SKM-1 treated with dmso at 0.1 percent for 144 hours (cell line): ENCODE results near the gene KCND3.

Source experiments
- DNase-seq: peaks from one replicate; lab custom pipeline; 2025; ENCODE audit not compliant: unreplicated experiment; lab: John Stamatoyannopoulos, UW

Gene KCND3

DNA sequence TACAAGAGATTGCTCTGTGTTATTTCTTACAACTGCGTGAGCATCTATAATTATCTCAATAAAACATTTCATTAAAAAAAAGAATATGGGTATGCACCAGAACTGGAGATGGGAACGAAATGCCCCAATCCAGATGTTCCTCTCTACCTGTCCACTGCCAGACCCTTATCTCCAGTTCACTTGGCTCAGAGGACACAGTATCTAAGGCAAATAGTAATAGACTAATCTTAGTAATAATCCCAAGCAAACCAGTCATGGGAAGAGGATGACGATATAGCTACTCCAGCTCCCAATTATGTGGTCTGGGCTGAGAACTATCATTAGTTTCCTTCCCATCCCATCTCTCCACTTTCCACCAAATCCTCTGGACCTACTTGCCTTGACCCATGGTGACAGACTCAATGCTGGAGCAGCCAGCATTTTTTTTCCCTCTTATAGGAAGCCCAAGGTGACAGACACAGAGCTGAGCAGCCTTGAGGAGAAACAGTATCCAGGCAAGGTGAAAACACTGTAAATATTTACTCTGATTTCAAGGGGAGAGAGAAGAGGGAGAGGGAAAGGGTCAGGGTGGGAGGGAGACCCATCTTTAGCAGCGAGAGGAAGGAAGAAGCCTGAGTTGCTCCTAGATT, 205.1 kb downstream of the KCND3 start:
- DNase-seq, result no peak

DNA sequence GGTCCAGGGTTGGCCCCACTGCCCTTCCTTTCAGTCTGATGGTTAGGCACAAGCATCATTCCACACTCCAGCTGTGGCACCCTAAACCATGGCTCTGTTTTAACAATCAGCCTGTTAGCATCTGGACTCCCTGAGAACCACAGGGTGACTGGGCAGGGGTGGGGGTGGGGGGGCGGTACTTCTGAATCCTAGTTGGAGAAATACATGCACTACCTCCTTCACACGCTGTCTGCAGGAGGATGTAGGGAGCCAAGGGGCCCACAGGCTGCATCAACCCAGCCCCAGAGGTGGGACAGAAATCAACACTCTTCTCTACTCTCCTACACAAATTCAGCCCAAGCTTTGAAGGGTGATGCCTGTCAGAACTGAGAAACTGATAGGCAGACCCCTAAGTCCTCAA, 209.9 kb downstream of the KCND3 start:
- no peak for DNase-seq

DNA sequence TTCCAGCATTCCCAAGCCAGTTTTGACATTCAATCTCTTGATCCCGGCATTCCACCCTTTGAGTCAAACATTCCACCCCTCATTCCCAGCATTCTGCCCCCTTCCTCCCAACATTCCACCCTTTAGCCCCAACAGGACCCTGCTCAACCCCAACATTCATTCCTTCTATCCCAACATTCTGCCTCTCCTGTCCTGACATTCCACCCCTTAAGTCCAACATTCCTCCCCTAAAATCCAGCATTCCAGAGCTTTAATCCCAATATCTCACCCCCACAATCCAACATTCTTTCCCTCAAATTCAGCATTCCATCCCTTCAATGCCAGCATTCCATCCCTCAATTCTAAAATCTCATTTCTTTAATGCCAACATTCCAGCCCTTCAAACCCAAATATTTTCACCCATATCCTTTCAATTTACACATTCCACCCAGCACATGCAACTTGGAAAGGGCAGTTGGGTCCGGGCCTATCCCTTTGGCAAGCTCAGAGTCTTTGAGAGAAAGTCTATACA, 210.9 kb downstream of the KCND3 start:
- no peak for DNase-seq

DNA sequence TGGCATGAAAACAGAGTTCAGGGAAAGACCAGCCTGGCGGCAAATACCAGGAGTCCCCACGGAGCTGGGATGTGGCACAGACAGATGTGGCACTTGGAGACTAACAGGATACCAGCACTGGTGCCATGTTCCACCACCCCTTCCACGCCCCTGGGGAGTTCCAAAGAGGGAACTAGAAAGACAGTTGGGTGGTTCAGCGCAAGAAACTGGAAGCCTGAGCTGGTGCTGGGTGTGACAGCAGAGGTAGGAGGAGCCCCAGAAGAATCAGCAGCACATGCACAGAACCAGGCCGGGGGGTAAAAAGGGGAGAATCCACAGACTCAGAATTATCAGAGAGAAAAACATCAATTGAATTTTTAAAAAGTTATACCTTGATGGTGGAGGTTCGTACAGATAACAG, 211.4 kb downstream of the KCND3 start:
- no peak for DNase-seq

DNA sequence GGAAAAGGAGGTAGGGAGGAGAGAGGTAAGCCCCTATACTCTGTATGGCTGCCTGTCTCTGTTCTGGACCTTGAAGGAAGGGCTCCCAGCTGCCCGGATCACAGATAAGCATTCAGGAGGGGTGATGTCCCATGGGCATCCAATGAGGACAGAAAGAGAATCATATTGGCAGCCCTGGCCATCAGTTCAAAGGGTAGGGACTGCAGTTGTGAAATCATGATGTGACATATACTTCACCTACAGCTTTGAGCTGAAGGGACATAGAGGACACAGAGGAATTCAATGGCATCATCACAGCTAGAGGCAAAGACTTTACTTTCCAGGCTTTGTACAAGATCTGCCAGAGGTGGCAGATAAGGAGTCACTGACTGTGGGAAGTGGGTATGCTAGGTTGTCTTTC, 212.2 kb downstream of the KCND3 start:
- DNase-seq, result no peak

DNA sequence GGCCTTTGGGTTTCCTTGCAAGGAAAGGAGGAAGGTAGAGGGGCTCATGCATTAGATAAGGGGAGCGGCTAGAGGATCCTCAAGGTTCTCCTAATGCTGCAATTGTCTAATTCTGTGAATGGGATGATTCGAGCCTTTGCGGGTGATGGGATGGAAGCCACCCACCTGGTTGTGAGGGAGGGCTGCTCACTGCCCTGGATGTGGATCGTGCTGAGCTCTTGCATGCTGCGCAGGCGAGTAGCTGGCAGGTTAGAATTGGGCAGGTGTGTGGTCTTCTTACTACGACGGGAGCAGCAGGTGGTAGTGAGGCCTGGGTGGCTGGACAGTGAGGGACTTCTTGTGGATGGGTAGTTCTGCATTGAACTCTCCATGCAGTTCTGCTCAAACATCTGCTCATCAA, 212.6 kb downstream of the KCND3 start:
- no peak for DNase-seq

DNA sequence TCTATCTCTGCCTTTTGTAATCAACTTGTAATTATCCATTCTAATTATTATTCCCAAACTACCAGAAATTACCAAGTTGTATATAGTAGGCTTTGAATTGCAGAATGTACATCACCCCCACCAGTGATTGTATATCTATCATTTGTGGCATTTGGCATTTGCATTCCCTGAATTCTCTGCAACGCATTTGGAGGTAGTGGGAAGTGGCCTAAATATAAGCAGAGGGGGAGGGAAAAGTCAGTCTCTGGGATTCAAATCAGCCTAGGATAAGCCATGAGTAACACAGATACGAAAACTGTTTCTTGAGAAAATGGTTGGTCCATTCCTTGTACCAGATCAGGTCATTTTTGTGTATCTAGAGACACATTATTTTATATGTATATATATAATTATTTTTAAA, 213.1 kb downstream of the KCND3 start:
- DNase-seq, result no peak

DNA sequence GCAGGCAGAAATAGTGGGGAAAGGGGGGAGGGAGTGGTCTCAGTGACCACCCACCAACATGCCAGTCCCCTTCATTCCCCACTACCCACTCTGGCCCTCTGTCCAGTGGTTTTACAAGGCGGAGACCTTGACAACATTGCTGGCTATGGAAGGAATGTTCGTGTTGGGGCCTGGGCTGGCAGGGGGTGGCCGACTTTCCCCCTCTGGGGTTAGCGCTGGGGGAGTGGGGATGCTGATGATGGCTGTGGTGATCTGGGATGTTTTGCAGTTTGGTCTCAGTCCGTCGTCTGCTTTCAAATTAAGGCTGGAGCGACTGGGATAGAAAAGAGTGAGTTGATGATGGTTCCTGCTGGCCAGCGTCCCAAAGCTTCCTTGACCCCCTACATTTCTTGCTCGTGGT, 213.5 kb downstream of the KCND3 start:
- DNase-seq, result no peak

DNA sequence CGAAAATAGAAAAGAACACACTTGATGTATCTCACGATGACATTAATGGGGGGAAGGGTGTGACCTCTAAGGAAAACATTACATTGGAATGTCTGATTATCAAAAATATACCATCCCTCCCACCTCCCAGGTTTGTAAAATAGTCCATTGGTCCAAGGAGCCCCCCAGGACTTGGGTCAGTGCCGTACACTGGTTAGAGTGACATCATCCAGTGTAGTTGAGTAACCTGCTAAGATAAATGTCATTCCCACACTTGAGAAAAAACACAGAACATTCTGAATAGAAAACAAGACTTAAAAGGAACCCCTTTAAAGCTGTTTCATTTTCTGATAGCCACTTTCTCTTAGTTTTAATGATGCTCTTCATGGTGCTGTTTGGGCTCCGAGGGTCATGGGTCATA, 218.6 kb downstream of the KCND3 start:
- DNase-seq, result no peak

DNA sequence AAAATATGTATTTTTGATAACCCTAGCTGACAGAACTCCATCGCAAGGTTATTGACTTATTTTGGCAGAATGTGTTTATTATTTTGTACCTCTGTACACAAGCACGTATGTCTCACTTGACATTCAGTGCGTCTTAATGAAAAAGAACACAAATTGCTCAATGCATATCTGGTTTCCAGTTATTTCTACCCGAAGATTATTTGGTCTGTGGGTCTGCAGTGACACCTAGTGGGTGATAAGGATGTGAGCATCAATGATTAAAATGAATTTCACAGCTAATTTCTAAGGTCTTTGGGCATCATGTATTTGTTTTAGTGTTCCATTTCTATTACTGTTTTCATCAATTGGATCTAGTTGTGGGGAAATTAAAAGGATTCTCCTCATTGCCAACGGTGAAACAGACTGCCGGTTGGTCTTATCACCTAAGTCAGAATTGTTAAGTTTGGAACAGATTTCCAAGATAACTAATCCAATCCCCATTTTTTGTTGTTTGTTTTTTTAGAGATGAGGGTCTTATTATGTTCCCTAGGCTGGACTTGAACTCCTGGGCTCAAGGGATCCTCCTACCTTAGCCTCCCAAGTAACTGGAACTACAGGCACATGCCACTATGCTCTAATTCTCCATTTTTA, 219.8 kb downstream of the KCND3 start:
- DNase-seq, result peak; percentile 57

DNA sequence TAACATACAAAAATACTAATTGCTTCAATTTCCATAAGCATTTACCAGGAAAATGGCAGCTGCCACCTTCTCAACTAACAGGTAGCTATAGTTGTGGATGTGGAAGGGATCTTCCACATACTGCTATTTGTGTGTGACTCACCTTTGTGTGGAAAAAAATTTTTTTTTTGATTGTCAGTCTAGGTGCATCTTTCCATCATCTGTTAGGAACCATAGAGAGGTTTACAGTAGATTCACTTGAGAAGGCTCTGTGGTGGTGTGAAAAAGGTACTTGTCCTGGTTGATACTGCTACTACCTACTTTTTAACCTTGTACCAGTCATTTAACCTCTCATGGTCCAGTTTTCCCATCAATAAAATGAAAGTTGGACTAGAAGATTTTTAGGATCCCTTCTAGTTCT, 220.8 kb downstream of the KCND3 start:
- no peak for DNase-seq

DNA sequence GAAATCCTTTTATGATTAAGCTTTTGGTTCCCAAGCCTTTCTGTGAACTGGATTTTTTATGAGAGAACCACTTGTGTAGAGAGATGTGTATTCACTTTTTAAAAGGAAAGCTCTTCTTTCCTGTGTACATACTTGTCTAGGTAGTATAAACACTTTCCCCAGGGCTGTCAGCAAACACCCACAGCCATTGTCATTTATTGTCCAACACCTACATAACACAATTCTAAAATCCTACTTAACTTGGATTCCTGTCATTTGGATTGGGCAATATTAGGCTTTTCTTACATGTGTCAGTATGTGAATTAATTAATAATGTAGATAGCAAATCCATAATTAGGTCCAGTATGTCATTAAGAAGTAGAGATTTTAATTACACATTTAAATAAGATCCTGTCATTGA, 221.4 kb downstream of the KCND3 start:
- DNase-seq, result no peak

DNA sequence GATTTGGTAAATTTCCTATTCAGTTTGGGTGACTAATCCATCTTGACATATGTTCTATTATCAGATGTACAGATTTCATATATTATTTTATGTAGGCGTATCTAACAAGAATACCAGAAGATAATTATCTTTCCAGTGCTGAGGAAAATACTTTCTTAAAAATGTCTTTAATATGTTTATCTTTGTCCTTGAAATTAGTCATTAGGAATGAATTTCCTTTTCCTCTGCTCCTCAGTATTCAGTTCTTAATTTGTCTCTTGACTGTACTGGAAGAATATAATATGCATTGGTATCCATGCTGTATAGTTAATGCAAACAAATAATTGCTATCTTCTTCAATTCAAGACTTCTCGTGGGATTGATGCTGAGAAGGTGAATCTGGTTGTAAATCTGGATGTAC, 227.1 kb downstream of the KCND3 start:
- no peak for DNase-seq

DNA sequence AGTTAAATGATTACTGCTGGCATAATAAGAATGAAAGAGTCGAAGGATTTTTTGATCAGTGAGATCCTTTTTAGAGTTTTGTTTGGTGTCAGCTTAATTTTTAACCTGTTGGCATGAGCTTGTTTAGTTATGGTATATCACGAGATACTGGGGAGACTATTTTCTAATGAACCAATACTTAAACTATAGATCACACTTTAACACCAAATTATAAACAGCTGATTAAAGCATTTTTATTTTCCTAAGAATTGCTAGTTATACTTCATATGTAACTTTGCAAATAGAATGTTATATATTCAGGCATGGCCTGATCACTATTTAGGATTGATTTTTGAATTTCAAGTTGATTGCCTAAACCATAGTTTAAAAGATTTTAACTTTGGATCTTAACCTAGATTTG, 227.8 kb downstream of the KCND3 start:
- no peak for DNase-seq

DNA sequence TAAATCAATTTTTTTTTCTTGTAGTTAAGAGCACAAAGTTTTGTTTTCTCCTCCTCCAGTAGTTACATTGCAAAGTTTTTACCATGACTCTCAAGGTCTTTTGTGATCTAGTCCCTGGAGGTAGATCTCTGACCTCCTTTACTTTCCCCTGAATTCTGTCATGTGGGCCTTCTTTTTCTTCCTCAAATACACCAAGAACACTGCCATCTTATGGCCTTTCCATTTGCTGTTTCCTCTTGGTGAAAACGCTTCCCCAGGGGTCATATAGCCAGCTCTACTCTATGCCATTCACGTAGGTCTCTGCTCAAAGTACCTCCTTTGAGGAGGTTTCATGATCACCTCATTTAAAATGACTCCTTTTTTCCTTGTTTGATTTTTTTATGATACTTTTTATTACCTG, 231.1 kb downstream of the KCND3 start:
- DNase-seq, result peak; percentile 20

DNA sequence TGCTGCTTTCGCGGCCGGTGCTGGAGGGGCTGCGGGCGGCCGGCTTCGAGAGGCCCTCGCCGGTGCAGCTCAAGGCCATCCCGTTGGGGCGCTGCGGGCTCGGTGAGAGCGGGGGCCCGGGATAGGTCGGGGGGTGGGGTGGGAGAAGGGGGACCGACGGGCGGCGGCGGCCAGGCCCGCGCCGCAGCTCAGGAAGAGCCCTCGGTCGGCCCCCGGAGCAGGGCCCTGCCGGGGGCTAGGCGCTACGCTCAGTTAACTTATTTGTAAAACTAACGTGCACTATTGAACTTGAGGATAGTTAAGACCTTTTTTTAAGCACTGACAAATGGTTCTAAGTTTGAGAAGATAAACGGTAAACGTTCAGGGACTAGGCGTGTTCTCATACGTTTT, 233.3 kb downstream of the KCND3 start:
- DNase-seq, result no peak

DNA sequence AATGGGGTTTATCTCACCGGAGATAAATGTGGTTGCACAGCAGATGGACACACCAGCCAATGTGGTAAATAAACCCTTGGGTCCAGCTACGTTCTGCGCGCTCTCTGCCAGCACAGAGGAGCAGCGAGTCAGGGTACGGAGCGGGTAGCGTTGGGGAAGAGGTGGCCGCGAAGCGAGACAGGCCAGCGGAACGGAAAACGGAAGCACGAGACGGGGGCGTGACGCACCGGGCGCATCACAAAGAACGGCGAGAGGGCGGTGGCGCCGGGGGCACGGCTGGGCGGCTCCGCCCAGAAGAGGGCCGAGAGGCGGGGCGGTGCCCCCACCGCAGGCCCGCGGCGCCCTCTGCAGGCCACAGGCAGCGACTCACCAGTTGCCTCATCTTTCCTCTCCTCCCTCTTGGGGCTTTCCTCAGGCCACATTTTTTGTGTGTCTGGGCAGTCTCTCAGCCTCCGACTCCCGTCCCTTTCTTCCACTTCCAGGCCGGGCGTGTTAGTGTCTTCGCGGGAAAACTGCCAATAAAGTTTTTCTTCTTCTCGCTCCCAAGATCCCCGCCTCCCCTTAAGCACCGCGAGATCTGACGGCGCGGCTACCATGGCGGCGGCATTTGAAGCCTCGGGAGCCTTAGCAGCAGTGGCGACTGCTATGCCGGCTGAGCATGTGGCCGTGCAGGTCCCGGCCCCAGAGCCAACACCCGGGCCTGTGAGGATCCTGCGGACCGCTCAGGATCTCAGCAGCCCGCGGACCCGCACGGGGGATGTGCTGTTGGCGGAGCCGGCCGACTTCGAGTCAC, 233.9 kb downstream of the KCND3 start, which contains the start of gene DDX20:
DDX20 (plus strand) TSS at position 571 of the 793 bp plus-strand sequence; CDS start at position 595, 24 bp downstream.
- DNase-seq, result peak; percentile 99

DNA sequence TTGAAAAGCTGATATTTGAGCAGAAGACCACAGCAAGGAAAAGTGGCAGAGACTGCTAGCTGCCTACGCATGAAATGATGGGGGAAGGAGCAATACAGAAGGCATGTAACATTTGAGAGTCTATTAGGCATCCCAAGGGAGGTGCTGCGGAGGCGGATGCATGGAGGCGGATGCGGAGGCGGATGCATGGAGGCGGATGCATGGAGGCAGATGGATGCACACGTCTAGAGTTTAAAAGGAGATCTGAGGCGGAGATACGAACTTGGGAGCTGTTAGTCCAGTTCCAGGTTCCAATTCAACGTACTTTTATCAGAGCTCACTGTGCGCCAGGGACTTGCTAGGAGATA, 234.5 kb downstream of the KCND3 start:
- DNase-seq, result no peak

DNA sequence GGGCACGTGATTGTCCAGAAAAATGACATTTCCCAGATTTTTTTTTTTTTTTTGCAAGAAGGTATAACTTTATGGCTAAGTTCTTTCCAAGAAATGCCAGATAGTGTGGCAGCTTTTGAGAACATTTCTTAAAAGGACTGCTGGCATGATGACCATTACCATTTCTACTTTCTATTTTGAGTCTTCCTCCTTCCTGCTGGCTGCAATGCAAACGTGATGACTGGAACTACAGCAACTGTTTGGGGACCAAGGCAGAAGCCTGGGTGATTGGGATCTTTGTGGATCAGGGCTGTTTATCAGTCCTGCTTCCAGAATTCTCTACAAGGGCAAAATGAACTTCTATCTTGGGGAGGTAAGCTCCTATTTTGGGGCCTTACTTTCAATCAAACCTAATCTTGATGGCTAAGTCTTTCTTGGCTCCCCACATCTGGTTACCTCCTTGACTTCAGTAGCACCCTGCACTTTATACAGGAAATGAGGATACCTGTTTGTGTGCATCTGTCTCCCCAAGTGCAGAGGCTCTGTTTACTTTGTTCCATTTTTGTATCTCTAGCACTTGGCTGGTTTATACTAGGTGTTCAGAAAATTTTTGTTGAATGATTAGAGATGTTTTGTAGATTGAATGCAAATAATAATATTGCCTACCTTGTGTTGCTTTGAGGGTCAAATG, 237.4 kb downstream of the KCND3 start:
- DNase-seq, result no peak

DNA sequence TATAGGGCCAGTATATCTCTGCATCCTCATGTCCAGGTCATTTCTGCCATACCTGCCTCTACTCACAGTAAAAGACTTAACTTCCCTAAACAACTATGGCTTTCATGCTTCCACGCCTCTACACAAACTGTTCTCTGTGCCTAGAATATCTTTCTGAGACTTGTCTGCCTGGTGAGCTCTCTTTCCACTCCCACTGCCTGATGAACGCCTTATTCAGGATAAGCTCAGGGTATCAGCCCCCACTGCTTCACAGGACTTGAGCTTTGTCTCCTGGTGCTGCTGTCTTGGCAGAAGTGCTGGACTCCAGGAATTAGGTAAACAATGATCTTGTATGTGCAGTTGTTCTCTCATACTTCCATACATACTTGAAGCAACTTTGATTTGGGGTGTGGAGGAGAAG, 238.6 kb downstream of the KCND3 start:
- DNase-seq, result no peak

DNA sequence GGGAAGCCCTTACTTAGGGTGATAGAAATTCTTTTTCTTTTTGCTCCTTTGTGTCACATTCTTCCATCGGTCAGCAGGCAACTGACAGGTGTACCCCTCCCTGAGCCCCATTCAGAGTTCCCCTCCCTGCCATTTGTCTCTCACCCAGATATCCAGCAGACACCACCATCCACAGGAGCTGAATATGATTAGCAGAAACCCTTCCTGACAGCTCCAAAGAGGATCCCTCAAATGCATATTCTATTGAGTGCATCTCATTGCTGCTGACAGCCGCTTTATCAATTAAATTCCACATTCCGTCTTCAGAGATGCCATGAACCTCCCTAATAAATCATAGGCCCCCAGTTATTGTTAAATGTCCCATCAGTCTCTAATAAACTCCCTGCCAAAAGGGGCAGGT, 239.8 kb downstream of the KCND3 start:
- no peak for DNase-seq

DNA sequence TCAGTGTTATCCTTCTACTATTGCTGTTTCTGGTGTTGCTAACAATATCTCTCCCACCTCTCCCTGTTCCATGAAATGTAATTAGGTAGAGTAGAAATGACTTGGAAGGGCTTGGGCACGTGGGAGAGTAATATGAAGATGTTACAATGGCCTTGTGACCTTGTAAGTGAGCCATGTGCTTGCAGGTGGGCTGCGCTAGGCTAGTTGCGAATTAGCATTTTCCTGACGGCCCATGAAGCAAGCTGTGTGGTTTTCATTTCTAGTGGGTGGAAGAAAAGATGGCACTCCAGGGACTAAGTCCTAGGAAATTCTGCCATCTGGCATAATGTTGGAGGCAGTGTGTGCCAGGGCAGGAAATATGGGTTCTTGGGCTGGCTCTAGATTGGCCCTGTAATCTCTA, 241.5 kb downstream of the KCND3 start:
- no peak for DNase-seq
